SK-N-SH (cell line): ENCODE results near the gene WFDC6.

Source experiments
- EZH2phosphoT487 ChIP-seq: fragments of 200-600 bp; sonication (generic); IDR thresholded peaks from 2 replicates; pipeline ENCODE4 v1.6.1; 2017; ENCODE audit warnings: low read depth, mixed run types, mild to moderate bottlenecking, antibody characterized with exemption, moderate library complexity, borderline replicate concordance
- MXI1 ChIP-seq: IDR thresholded peaks from 2 replicates; pipeline ENCODE4 v1.6.1; 2012; ENCODE audit warnings: mild to moderate bottlenecking, low read depth, low read length, improper control_type of control experiment
- TAF1 ChIP-seq: IDR thresholded peaks from 2 replicates; pipeline ENCODE4 v1.6.1; 2012; ENCODE audit warnings: low read depth, mild to moderate bottlenecking, low read length, moderate library complexity, borderline replicate concordance
- TF ChIP-seq, protein P1 (sequence below): IDR thresholded peaks from 2 replicates; pipeline ENCODE4 v1.4.0; 2012; ENCODE audit warnings: low read depth
- TF ChIP-seq, protein P2 (sequence below): fragments of 200-600 bp; sonication (generic); IDR thresholded peaks from 2 replicates; pipeline ENCODE4 v1.6.1; 2017; ENCODE audit warnings: antibody characterized with exemption, mild to moderate bottlenecking, moderate library complexity

DNA sequence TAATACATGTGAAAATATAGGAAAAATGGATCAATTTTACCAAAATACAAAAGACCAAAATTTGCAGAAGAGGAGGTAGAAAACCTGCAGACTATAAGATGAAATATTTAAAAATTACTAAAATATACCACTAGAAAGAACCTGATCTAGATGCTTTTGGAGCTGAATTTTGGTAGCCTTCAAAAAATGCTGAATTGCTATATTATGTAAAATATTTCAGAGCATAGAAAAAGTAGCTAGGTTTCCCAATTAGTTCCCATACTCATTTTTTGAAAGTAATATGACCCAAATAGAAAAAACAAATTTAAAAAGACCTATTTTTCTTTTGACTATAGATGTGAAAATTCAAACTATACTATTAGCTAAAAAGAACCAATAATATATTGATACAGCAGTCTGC is 11.5 kb upstream of the WFDC6 start:
- TF ChIP-seq EZH2phosphoT487 = no peak
- TF ChIP-seq, protein P1, sequence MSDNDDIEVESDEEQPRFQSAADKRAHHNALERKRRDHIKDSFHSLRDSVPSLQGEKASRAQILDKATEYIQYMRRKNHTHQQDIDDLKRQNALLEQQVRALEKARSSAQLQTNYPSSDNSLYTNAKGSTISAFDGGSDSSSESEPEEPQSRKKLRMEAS = no peak
- TF ChIP-seq, protein P2, sequence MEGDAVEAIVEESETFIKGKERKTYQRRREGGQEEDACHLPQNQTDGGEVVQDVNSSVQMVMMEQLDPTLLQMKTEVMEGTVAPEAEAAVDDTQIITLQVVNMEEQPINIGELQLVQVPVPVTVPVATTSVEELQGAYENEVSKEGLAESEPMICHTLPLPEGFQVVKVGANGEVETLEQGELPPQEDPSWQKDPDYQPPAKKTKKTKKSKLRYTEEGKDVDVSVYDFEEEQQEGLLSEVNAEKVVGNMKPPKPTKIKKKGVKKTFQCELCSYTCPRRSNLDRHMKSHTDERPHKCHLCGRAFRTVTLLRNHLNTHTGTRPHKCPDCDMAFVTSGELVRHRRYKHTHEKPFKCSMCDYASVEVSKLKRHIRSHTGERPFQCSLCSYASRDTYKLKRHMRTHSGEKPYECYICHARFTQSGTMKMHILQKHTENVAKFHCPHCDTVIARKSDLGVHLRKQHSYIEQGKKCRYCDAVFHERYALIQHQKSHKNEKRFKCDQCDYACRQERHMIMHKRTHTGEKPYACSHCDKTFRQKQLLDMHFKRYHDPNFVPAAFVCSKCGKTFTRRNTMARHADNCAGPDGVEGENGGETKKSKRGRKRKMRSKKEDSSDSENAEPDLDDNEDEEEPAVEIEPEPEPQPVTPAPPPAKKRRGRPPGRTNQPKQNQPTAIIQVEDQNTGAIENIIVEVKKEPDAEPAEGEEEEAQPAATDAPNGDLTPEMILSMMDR = no peak
- no peak for TF ChIP-seq TAF1
- TF ChIP-seq MXI1 = no peak
